Naive B cell (primary cell): ENCODE data around the gene GALK2. TPM values are rescaled to one million over a fixed set of nuclear protein-coding genes. Genes with fewer than 3 reads are reported as not detected.
"Not testable (repeated sequence)": the region's sequence is repeated elsewhere in the genome, so short reads cannot be mapped to it uniquely, and the experiment has no call there.

ENCODE experiments used
- ATAC-seq, 2 donors: fragments of 150-1000 bp; cut with Tn5 transposase; 2 replicates each; pipeline ENCODE4 v1.10.0; 2021; ENCODE audit warnings: low read depth in 2 of 2, mild to moderate bottlenecking in 2 of 2, moderate library complexity in 2 of 2
- DNase-seq: peaks from one replicate; pipeline ENCODE4 v3.0.0; 2022
- H3K27ac Mint-ChIP-seq, 6 donors: one replicate each; pipeline ENCODE4 v1.8.0; 2020 to 2022; ENCODE audit warnings: mild to moderate bottlenecking in 6 of 6, mixed read lengths in 6 of 6, moderate library complexity in 5 of 6, inconsistent platforms in 2 of 6
- H3K27me3 Mint-ChIP-seq, 3 donors: one replicate each; pipeline ENCODE4 v1.8.0; 2021 to 2022; ENCODE audit warnings: mixed read lengths in 3 of 3, mild to moderate bottlenecking in 1 of 3
- H3K36me3 Mint-ChIP-seq, 2 donors: one replicate each; pipeline ENCODE4 v1.8.0; 2020 to 2022; ENCODE audit warnings: mixed read lengths in 2 of 2, inconsistent platforms in 1 of 2, mild to moderate bottlenecking in 1 of 2
- H3K4me1 Mint-ChIP-seq, 3 donors: one replicate each; pipeline ENCODE4 v1.8.0; 2020 to 2022; ENCODE audit warnings: mixed read lengths in 3 of 3, inconsistent platforms in 1 of 3, mild to moderate bottlenecking in 1 of 3, moderate library complexity in 1 of 3
- H3K4me3 Mint-ChIP-seq, 8 donors: one replicate each; pipeline ENCODE4 v1.8.0; 2020 to 2022; ENCODE audit warnings: mild to moderate bottlenecking in 8 of 8, mixed read lengths in 8 of 8, moderate library complexity in 8 of 8, inconsistent platforms in 2 of 8
- H3K9me3 Mint-ChIP-seq, 7 donors: one replicate each; pipeline ENCODE4 v1.8.0; 2020 to 2022; ENCODE audit warnings: mixed read lengths in 7 of 7, mild to moderate bottlenecking in 5 of 7, inconsistent platforms in 2 of 7, moderate library complexity in 1 of 7
- polyA plus RNA-seq, 6 donors: library from polyadenylated mRNA; unstranded; fragments of 300-500 nt; fragmentation: Illumina TruSeq; gene quantifications; one replicate each; pipeline ENCODE4 v1.2.3, GENCODE V29; 2021; ENCODE audit warnings: low read depth in 6 of 6

Gene GALK2
- polyA plus RNA-seq, 6 donors from 2014 or later: 12.6 to 26.4 (median 15.4) TPM

DNA sequence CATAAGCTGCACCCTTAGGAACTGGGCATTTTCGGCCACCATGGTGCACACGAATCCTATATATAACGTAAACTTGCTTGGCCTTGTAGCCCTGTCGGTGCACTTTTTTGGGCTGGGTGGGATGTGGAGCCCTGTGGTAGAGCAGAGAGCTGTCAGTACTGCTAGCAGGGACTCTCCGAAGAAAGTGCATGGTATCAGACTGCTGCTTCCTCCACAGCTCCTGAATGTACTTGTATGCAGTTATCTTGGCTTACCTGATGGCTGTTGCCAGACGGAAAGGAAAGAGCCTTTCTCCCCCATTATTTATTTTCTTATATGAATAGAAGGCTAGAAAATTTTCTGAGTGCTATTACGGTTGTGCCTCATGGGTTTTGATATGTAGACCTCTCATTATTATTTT is 8.4 kb downstream of the GALK2 start:
- H3K4me1 Mint-ChIP-seq: peaks cover 5 to 13% (median 9%) of the 10 kb centered on the region in 3 donors

DNA sequence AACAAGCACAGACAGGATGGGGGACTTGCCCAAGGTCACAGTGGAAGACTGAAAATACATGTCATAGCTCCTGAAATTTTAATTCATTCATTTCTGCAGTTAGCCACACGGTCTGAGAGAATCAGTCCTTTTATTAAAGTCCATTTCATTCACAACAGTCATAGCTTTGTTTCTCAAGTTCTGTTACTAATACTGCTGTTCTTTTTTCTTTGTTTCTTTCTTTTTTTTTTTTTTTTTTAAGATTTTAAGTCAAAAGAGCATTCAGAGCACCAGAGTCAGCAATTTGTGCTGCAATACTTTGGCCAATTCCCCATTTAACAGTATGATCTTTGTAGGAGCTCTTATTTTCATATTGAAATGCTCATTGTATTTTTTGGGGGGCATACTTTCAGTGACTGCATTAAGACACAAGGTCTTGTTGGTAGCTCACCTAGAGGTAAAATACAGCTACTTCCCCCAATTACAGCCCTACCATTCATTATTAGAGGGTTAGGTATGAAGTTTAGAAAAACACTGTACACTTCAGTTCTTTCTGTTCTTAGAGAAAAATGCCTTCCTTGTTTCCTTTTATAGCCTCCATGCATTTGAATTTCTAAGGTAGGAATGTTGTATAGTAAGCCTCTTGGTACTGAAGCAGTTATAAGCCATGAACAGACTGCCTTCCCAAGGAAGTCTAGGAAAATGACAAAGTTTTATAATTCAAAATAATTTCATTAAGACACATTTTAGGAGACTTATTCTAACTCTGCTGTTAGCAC is 9.6 kb downstream of the GALK2 start:
- Mint-ChIP-seq H3K36me3 (peaks cover 0 to 13% of the 10 kb centered on the region in 2 donors), H3K27me3 (no peaks in the 10 kb centered on the region), H3K4me1 (peaks cover 5 to 11% (median 9%) of the 10 kb centered on the region in 3 donors), H3K27ac (no peak overlapping the region), H3K9me3 (peaks cover 0 to 6% (median 3%) of the 10 kb centered on the region in 7 donors), H3K4me3 (no peak overlapping the region)
- DNase-seq (no peak), ATAC-seq (no peak)

More for the DNA sequence above, 8.4 kb downstream of the GALK2 start:
- H3K36me3 Mint-ChIP-seq: peaks cover 0 to 5% of the 10 kb centered on the region in 2 donors
- no peak overlapping the region for H3K4me3 Mint-ChIP-seq
- no peaks in the 10 kb centered on the region for H3K27me3 Mint-ChIP-seq
- no peak overlapping the region for H3K27ac Mint-ChIP-seq
- peaks cover 0 to 4% (median 0%) of the 10 kb centered on the region in 7 donors for H3K9me3 Mint-ChIP-seq
- ATAC-seq: no peak
- DNase-seq: no peak

DNA sequence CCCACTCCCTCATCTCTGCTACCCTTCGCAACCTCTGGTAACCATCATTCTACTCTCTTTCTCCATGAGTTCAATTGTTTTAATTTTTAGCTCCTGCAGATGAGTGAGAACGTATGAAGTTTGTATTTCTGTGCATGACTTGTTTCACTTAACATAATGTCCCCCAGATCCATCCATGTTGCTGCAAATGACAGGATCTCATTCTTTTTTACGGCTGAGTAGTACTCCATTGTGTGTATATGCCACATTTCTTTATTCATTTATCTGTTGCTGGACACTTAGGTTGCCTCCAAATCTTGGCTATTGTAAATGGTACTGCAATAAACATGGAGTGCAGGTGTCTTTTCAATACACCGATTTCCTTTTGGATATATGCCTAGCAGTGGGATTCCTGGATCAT is 12.1 kb downstream of the GALK2 start:
- Mint-ChIP-seq H3K4me3 (no peak overlapping the region), H3K4me1 (peaks cover 0 to 5% (median 5%) of the 10 kb centered on the region in 3 donors), H3K27me3 (no peaks in the 10 kb centered on the region), H3K9me3 (peaks cover 0 to 13% (median 9%) of the 10 kb centered on the region in 7 donors), H3K36me3 (peaks cover 11 to 27% of the 10 kb centered on the region in 2 donors), H3K27ac (no peak overlapping the region)
- DNase-seq (no peak), ATAC-seq (no peak)

DNA sequence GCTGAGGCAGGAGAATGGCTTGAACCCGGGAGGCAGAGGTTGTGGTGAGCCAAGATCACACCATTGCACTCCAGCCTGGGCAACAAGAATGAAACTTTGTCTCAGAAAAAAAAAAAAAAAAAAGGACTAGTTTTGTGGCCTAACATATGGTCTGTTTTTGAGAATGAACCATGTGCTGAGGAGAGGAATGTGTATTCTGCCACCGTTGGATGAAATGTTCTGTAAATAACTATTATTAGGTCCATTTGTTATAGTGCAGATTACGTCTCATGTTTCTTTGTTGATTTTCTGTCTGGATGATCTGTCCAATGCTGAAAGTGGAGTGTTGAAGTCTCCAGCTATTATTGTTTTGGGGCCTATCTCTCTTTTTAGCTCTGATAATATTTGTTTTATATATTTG is 13.7 kb downstream of the GALK2 start:
- DNase-seq, H3K27me3 Mint-ChIP-seq, H3K4me3 Mint-ChIP-seq, ATAC-seq, H3K27ac Mint-ChIP-seq: not testable (repeated sequence)
- peaks cover 0 to 12% (median 9%) of the 10 kb centered on the region in 3 donors for H3K4me1 Mint-ChIP-seq
- peaks cover 0 to 13% (median 10%) of the 10 kb centered on the region in 7 donors for H3K9me3 Mint-ChIP-seq
- peaks cover 11 to 31% of the 10 kb centered on the region in 2 donors for H3K36me3 Mint-ChIP-seq

DNA sequence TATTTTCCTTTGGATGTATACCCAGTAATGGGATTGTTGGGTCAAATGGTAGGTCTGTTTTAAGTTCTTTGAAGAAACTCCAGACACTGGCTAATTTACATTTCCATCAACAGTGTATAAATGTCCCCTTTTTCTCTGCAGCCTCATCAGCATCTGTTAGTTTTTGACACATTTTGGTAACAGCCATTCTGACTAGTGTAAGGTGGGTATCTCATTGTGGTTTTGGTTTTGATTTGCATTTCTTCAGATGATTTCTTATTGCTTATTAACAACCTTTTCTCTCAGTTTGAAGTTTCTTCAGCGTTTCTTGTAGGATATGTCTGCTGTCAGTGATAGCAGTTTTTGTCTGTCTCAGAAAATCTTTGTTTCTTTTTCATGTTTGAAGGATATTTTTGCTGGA is 15.4 kb downstream of the GALK2 start:
- Mint-ChIP-seq H3K27ac (peak overlapping the region in 1 of 6 donors; percentile 22), H3K27me3 (no peaks in the 10 kb centered on the region), H3K4me3 (no peak overlapping the region), H3K9me3 (peaks cover 0 to 13% (median 10%) of the 10 kb centered on the region in 7 donors), H3K36me3 (peaks cover 11 to 31% of the 10 kb centered on the region in 2 donors), H3K4me1 (peaks cover 2 to 18% (median 13%) of the 10 kb centered on the region in 3 donors)
- ATAC-seq (no peak), DNase-seq (no peak)

DNA sequence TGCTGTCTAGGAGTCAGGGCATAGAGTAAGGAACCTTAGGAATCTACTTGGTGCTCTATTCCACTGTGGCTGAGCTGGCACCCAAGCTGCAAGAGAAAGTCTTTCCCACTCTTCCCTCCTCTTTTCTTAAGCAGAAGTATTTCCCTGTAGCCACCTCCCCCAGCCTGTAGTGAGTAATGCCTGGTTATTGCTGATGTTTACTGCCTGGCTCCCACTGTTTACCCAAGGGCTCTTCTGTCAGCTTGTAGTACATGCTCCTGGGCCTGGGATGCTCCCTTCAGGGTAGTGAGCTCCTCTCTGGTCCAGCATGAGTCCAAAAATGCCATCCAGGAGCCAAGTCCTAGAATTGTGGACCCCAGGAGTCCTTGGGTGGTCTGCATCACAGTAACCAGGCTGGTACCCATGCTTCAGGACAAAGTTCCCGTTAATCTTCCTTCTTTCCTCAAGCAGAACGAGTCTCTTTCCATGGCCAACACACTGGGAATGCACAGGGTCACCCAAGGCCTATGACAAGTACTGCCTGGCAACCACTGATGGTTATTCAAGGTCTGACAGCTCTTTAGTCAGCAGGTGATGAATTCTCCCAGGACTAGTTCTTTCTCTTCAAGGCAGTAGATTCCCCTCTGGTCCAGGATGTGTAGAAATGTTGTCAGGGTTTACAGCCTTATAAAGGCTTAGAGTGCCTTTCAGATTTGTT is 17.6 kb downstream of the GALK2 start:
- Mint-ChIP-seq H3K27ac (no peak overlapping the region), H3K9me3 (peaks cover 0 to 13% (median 10%) of the 10 kb centered on the region in 7 donors), H3K4me3 (no peak overlapping the region), H3K36me3 (peaks cover 11 to 31% of the 10 kb centered on the region in 2 donors), H3K4me1 (peaks cover 11 to 24% (median 20%) of the 10 kb centered on the region in 3 donors), H3K27me3 (no peaks in the 10 kb centered on the region)
- DNase-seq: no peak
- no peak for ATAC-seq

DNA sequence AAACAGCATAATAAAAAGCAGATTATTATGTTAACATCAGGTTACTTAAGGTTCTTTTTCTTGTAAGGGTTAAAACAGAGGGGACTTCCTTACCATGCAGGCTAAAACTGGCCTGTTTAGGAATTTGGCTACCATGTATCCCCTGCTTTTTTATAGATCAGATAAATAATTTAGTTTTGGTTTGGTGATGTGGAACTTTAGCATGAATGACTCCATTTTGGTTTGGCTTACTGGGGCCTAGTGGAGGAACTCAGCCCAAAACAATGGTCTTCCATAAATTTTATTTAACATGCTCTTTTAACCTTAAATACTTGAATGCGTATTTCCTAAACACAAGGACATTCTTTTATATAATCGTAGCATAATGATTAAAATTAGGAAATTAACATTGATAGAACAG is 18.9 kb downstream of the GALK2 start:
- Mint-ChIP-seq H3K36me3 (peaks cover 11 to 25% of the 10 kb centered on the region in 2 donors), H3K27me3 (no peaks in the 10 kb centered on the region), H3K27ac (no peak overlapping the region), H3K9me3 (peaks cover 0 to 13% (median 10%) of the 10 kb centered on the region in 7 donors), H3K4me1 (peaks cover 11 to 24% (median 20%) of the 10 kb centered on the region in 3 donors), H3K4me3 (no peak overlapping the region)
- ATAC-seq (no peak), DNase-seq (no peak)

DNA sequence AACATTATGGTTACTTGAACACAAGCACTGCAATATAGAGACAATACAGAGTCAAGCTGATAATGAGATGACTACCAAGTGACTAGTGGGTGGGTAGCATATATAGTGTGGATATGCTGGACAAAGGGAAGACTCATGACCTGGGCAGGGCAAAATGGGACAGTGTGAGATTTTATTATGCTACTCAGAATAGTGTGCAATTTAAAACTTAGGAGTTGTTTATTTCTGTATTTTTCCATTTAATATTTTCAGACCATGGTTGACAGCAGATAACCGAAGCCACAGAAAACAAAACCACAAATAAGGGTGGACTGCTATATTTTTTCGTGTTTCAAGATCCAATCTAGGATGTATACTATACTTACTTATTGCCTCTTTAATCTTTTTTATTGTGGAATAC is 19.6 kb downstream of the GALK2 start:
- Mint-ChIP-seq H3K27me3 (no peaks in the 10 kb centered on the region), H3K9me3 (peaks cover 0 to 11% (median 5%) of the 10 kb centered on the region in 7 donors), H3K4me3 (no peak overlapping the region), H3K4me1 (peaks cover 11 to 24% (median 20%) of the 10 kb centered on the region in 3 donors), H3K27ac (peak overlapping the region in 1 of 6 donors; percentile 65), H3K36me3 (peaks cover 11 to 18% of the 10 kb centered on the region in 2 donors)
- ATAC-seq (no peak), DNase-seq (no peak)

DNA sequence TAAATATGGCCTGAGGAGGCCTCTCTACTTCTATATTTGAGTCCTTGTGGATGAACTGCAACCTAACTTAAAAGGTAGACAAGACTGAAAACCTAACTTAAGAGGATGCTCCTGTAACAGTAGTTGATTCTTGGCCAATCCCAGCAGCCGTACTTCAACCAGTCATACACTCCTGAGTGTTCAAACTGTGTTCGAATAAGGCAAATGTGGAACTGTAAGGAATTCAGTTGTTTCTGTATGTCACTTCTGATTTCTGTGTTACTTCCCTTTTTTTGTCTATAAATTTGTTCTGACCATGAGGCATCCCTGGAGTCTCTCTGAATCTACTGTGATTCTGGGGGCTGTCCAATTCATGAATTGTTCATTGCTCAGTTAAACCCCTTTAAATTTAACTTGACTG is 20.5 kb downstream of the GALK2 start:
- H3K4me3 Mint-ChIP-seq: no peak overlapping the region
- H3K9me3 Mint-ChIP-seq: peaks cover 0 to 6% (median 4%) of the 10 kb centered on the region in 7 donors
- ATAC-seq (peak; percentile 60 to 66), DNase-seq (no peak)
- H3K36me3 Mint-ChIP-seq: peaks cover 7 to 9% of the 10 kb centered on the region in 2 donors
- H3K27me3 Mint-ChIP-seq: no peaks in the 10 kb centered on the region
- no peak overlapping the region for H3K27ac Mint-ChIP-seq
- peaks cover 11 to 21% (median 18%) of the 10 kb centered on the region in 3 donors for H3K4me1 Mint-ChIP-seq

DNA sequence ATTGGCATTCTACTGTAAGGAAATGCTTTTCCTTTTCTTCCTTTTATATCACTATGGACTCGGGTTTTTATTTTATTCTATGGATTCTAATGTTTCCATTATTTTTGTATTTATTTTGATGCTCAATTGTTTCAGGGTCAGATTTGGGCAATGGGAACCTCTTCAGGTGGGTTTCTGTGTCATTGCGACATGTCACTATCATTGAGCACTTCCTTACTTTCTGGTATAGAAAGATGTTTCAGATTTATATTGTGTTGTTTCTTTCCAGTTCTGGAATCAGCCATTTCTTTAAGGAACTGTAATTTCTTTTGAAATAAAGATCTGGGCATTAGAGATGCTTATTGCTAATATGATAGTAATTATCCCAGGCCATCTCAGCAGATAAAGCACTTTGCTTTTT is 21.8 kb downstream of the GALK2 start:
- no peak overlapping the region for H3K4me3 Mint-ChIP-seq
- no peak for DNase-seq
- H3K27ac Mint-ChIP-seq: peak overlapping the region in 2 of 6 donors; percentile 24 to 49
- H3K4me1 Mint-ChIP-seq: peaks cover 15 to 24% (median 17%) of the 10 kb centered on the region in 3 donors
- peaks cover 0 to 4% of the 10 kb centered on the region in 2 donors for H3K36me3 Mint-ChIP-seq
- ATAC-seq: no peak
- H3K27me3 Mint-ChIP-seq: no peaks in the 10 kb centered on the region
- H3K9me3 Mint-ChIP-seq: peaks cover 0 to 2% (median 0%) of the 10 kb centered on the region in 7 donors

DNA sequence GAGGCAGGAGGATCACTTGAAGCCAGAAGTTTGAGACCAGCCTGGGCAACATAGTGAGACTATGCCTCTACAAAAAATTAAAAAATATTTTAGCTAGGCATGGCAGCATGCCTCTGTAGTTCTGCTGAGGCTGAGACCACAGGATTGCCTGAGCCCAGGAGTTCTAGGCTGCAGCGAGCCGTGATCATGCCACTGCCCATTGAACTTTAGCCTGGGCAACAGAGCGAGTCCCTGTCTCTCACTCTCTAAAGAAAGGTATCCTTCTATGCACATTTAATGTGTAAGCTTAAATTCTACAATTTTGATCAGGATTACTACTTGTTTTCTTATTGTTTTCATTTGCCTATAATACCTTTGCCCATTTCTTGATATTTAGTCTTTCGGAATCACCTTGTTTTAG is 26.8 kb downstream of the GALK2 start:
- H3K36me3 Mint-ChIP-seq: peaks cover 0 to 1% of the 10 kb centered on the region in 2 donors
- no peak overlapping the region for H3K27ac Mint-ChIP-seq
- H3K27me3 Mint-ChIP-seq: no peaks in the 10 kb centered on the region
- ATAC-seq (no peak), DNase-seq (no peak)
- H3K4me3 Mint-ChIP-seq: no peak overlapping the region
- H3K9me3 Mint-ChIP-seq: no peaks in the 10 kb centered on the region
- H3K4me1 Mint-ChIP-seq: peaks cover 4 to 21% (median 11%) of the 10 kb centered on the region in 3 donors

DNA sequence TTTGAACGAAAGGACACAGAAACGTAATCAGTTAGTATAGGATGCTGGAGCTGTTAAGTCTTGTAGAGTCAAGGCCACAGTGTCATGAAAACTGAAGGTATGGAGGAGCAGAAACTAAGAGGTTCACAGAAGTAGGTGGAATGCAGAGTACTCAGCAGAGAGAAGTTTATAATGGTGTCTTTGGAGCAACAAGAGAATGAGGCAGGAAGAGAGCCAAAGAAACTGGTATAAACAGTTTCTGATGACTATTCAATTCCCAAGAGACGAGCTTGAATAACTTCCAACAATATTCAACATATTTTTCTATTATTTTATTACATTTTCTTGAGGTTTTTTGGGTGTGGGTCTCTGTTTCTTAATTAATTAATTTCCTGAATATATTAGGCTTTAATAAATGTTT is 29.6 kb downstream of the GALK2 start:
- Mint-ChIP-seq H3K27me3 (no peaks in the 10 kb centered on the region), H3K36me3 (peaks cover 17 to 20% of the 10 kb centered on the region in 2 donors), H3K27ac (peak overlapping the region in 1 of 6 donors; percentile 13), H3K4me3 (no peak overlapping the region), H3K9me3 (peaks cover 0 to 4% (median under 1%) of the 10 kb centered on the region in 7 donors), H3K4me1 (peaks cover 4 to 21% (median 9%) of the 10 kb centered on the region in 3 donors)
- ATAC-seq (no peak), DNase-seq (no peak)

DNA sequence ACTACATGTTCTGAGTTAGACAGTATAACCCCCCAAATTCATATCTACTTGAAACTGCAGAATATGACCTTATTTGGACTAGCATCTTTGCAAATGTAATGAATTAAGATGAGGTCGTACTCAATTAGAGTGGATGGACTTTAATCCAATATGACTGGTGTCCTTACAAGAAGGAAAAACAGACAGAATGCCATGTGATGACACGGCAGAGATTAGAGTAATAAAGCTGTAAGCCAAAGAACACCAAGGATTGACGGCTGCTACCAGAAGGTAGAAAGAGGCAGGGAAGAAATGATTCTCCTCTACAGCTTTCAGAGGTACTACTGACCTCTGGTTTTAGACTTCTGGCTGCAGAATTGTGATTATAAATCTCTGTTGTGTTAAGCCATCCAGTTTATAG is 30.3 kb downstream of the GALK2 start:
- DNase-seq (no peak), ATAC-seq (no peak)
- peaks cover 24 to 26% of the 10 kb centered on the region in 2 donors for H3K36me3 Mint-ChIP-seq
- H3K4me1 Mint-ChIP-seq: peaks cover 4 to 21% (median 9%) of the 10 kb centered on the region in 3 donors
- H3K9me3 Mint-ChIP-seq: peaks cover 3 to 9% (median 7%) of the 10 kb centered on the region in 7 donors
- no peak overlapping the region for H3K27ac Mint-ChIP-seq
- no peak overlapping the region for H3K4me3 Mint-ChIP-seq
- H3K27me3 Mint-ChIP-seq: no peaks in the 10 kb centered on the region
